Fibroblast of skin of abdomen (primary cell): ENCODE data around the gene NELFCD.
"Not testable (repeated sequence)": the region's sequence is repeated elsewhere in the genome, so short reads cannot be mapped to it uniquely, and the experiment has no call there.

ENCODE experiments used
- DNase-seq: peaks from one replicate; pipeline ENCODE4 v3.0.0-alpha.2; 2013

Gene NELFCD

DNA sequence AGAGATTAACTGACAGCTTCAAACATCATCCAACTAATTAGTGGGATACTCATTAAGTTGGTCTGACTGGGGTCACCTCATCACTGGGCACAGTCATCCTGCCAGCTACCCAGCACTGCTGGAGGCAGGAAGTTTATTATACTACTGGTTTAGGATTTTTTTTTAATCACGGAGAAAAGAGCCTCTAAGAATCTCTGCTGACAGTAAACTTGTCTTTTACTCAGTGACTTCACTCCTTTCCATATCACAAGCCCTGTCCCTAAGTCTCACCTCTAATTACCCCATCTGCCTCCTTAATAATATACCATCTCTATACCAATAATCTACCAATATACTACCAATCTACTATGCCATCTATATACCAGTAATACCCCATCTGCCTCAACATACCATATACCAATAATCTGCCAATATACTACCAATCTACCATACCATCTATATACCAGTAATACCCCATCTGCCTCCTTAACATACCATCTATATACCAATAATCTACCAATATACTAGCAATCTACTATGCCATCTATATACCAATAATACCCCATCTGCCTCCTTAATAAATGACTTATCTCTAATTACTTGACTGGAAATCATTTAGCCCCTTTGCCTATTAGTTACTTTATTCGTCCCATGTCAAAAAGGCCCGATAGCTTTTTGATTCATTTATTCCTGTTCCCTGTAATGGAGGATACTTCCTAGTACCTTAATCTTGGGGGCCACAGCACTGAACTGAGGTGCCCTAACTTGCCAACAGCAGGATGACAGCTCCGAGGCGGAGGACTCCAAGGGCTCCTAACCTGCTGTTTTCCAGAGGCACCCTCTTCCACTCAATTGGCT lies 46.1 kb downstream of the NELFCD start:
- no peak for DNase-seq

DNA sequence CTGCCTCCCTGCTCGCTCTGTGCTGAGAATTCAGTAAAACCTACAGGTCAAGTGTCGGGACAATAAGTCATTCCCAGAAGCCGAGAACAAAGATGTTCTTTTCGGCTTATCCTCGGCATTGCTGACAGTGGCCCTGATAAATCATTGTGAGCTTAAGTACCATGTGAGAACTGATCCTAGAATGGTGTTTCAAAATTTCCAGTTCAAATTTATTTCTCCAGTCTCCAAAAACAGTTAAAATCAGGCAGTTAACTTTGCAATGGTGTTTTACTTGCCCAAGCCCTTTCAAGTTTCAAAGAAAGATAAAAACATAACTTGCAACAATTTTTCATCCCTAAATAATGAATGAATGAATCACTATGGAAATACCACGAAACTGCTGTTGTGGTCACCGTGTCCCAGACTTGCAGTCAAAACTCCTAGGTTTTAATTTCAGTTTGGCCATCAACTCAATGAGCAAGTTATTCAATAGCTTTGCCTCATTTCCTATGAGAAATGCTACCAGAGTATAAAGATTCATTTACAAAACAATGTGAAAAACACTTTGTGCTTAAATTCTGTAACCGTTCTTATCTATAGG lies 46.8 kb downstream of the NELFCD start:
- DNase-seq = peak; percentile 69

DNA sequence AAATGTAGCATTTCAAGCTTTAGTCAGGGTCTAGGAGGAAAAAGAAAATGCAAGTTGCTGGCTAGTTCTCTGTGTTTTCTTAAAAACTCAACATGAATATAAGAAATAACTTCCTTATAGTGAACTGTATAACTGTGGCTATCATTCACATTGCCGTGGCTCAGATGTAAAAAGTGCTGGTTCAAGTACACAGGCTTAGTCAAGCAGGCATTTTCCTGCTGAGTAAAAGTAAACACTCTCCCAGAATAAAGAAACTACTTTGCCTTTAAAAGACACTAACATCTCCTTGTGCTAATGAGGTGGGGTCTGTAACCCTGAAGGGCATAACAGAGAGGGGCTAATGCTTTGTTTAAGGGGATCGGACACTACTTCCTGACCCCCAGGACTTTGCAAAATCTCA lies 47.8 kb downstream of the NELFCD start:
- no peak for DNase-seq

DNA sequence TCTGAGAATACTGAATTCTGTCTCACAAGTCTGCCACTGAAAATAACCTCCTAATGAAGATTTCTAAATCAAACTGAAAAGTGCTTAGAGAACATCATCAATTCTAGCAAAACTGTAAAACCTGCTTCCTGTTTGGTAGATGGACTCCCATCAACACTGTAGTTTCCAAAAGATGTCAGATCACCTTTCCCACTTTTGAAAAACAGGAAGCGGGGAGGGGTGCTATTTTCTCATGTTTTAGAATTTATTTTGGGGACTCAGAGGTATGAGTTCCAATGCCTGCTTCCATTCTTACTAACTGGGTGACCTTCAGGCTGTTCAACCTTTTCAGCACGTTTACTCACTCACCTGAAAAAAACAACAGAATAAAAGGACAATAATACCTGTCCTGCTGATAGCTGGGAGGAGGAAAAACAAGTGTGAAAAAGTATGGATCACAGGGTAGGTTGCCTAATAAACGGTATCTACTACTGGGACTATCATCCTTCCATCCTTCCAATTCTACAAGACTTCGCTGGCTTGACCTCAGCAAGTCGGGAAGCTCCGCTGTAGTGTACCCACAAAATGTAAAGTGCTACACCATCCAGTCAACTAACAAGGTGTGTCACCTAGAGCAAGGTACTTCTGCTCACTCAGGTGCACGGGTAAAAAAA lies 50.0 kb downstream of the NELFCD start:
- DNase-seq = no peak

DNA sequence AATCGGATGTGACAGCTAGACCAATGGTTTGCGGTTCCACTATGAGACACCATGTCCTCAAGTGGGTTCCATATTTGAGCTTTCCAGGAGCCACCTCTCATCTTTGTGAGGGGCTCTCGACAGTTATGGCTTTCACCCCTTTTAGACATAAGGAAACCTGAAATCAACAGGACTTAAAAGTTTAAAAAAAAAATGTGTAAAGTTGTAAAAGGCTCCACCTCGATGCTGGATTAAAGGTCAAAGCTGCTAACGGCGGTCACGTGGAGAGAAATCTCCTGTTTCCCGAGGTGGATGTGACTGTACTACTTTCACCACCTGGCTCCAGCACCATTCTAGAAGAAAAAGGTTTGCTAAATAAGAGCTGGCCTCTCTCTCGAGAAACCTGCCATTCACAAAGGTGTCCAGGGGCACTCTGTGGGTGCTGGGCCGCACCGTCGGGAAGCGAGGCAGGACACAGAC lies 50.5 kb downstream of the NELFCD start:
- no peak for DNase-seq

DNA sequence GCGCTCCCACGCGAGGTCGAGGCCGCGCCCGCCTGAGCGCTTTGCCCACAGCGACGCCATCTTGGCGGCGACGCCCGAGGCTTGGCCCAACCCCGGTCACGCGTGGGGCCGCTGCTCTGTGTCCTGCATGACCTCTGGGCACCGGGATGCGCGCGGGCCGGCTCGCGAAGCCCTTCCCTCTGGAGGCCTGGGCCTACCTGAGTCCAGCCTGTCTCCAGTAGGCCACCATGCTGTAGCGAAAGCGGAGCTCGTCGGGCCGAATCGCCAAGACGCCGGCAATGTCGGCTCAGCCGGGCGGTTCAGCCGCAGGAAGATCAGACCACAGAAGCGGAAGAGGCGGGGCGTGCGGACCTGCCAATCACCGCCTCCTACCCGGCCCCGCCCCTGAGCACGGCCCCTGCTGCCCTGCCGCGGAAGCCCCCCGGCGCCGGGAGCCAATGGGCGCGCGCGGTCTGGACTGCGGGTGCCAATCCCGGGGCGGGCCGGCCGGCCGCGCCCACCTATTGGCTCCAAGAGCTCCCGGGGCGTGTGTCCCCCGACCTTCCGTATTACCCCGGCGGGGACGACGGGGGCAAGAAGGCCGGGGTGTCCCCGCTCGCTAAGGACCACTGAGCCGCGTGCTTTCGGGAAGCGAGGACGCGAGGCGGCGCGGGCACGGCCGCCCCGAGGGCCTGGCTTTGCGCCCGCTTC lies 51.1 kb downstream of the NELFCD start, which contains the start of gene ATP5F1E:
TSS of gene ATP5F1E (minus strand) at position 313 of the 690 bp plus-strand sequence. CDS start at position 229, 84 bp downstream.
- DNase-seq = peak; percentile 96

DNA sequence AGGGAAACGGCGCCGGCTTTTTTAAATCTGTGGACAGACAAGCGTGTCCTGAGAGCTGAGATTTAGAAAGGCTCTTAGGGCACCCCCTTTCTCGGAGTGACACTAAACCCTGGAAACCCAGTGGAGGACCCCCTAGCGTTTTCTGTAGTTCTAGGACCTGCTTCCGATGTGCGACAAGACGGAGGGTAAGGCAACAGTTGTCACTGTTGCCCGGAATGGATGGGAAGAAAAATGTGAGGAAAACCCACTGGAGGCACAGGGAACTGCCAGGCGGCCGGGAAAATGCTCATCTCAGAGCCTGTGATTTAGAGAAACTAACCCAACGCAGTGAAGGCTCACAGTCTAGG lies 51.6 kb downstream of the NELFCD start:
- peak; percentile 23 for DNase-seq

DNA sequence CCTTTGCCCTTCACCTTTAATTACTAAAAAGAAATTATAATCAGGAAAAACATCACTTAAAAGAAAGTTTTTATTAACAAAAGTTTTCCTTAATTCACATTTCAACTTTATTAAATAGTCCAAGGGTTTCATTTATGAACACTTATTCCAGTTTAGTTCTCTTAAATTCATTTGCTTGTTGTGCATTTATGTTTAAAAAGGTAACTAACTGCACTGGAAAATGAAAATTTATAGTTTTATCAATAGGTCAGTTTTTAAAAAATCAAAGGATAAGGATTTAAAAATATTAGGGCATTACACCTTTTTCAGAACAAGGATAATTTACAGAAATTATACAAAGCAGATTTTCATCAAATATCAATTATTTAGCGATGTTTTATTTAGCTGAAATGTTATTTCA lies 52.0 kb downstream of the NELFCD start:
- DNase-seq = no peak

DNA sequence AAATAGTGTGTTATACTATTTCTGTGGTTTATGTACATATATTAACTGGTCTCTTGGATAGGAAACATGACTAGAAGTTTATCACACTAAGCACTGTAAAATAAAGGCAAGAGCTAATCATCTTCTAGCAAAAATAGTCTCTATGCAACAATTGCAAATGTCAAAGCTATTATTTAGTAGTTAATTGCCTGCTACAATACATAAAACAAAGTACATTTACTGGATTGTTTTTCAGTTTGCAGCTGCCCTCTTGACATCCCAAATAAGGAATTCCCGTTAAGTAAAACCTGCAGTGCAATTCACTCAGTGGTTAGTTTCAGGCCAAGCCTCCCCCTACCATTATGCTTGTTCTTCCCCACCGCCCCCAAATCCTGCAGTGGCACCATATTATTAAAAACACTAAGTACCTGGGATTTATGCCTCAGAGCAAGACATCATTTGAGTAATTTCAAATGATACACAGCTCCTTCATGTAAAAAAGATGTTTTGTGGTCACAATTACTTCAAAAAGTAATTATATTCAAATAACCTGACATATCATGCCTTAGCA lies 52.6 kb downstream of the NELFCD start:
- DNase-seq = no peak

DNA sequence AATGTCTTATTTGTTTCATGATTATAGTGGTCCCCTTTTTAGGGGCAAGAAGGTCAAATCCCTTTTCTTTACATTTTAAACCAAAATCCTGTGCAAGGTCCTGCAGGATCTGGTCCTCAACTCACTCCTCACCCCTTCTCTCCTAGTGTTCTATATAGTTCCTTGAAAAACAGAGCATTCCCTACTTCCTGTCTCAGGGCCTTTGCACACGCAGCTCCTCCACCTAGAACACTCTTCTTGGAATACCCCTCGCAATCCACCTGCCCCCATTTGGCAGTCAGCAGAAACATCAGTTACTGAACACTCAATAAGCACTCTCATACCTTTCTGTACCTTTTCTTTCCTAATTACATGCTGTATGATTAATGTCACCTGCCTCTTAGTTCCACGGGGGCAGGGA lies 54.3 kb downstream of the NELFCD start:
- no peak for DNase-seq

DNA sequence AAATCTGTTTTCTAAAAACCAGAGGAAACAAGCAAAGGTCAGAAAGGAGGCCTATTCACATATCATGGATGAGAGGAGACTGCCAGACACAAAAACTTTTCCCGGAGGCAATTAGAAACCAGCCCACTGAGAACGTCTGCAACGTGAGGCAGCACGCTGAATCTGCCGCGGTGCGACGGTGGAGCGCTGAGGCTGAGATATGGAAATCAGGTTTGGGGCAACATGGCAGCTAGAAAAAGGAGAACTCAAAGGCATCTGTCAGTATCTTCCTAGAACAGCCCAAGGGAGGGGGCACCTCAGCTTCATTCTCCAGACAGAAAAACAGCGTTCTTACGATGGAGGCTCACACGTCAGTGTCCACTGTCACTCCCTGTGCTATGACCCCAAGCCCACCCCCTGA lies 56.3 kb downstream of the NELFCD start:
- no peak for DNase-seq

DNA sequence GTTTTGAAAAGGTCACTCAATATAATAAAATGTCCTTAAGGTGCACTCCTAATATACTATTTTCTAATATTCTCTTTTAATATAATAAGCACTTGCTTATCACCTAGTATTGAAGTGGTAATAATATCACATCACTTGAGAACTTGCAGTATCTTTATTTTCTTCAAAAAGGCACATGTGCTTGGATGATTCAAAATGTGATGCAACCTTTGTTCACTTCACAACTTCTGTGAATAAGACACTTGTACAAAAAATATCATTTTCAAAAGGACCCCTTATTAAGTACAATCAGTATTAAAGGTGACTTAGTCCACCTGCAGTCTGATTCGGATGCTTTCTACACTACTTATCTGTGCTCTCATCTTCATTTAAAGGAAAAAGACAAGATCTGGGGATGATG lies 58.2 kb downstream of the NELFCD start:
- no peak for DNase-seq

DNA sequence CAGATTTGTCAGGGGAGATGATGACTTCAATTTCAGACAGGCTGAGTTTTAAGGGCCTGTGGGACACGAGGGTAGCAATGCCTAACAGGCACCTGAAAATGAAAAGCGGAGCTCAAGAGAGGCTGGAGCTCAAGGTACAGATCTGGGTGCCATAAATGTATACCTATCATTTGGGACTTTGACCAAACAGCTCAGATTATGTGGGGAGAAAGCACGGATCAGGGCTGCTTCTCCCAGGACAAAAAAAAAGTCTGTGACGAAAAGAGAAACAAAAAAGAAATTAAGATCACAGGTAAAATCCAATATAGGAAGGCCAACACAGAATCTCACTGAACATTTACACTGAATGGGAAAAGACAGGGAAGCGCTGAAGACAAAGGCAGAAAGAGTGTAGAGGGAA lies 59.6 kb downstream of the NELFCD start:
- DNase-seq = no peak

DNA sequence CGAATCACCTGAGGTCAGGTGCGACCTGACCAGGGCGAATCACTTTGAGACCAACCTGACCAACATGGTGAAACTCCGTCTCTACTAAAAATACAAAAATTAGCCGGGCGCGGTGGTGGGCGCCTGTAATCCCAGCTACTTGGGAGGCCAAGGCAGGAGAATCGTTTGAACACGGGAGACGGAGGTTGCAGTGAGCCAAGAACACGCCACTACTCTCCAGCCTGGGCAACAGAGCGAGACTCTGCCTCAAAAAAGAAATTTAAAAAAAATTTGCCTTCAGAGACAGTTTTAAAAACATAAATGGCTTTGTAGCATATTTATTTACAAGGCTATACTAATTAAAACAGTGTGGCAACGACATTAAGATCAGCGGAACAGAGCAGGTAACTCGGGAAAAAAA lies 60.4 kb downstream of the NELFCD start:
- DNase-seq = not testable (repeated sequence)

DNA sequence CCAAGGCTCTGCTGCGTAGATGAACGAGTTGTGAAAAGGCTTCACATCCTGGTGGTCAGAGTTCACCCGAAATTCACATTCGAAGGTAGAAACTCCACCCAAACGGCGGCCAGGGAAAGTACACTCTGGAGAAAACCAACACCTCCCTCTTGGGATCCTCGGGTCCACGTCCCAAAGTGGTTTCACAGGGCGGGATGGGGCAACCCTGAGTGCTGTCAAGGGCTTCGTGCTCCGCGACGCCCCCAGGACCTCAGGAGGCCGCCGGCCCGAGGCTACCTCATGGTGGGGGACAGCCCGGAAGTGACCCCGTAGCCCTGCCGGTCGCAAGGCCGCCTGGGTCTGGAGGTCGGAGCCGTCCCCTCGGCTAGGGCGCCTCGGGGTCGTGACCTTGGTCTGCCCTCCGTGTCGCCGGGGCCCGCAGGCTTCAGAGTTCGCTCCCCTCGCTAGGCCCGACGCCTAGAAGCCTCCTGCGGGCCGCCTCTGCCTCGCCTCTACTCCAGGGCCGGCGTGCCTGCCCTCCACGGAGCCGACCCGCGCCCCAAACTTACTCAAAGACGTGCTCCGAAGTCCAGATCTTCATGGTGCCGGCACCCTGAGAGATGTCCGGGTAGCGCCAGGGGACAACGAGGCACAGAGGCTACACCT lies 61.2 kb downstream of the NELFCD start, which contains the start of gene PRELID3B:
TSS of gene PRELID3B (minus strand) at position 636 of the 645 bp plus-strand sequence. CDS start at position 580, 56 bp downstream.
- peak; percentile 12 for DNase-seq

DNA sequence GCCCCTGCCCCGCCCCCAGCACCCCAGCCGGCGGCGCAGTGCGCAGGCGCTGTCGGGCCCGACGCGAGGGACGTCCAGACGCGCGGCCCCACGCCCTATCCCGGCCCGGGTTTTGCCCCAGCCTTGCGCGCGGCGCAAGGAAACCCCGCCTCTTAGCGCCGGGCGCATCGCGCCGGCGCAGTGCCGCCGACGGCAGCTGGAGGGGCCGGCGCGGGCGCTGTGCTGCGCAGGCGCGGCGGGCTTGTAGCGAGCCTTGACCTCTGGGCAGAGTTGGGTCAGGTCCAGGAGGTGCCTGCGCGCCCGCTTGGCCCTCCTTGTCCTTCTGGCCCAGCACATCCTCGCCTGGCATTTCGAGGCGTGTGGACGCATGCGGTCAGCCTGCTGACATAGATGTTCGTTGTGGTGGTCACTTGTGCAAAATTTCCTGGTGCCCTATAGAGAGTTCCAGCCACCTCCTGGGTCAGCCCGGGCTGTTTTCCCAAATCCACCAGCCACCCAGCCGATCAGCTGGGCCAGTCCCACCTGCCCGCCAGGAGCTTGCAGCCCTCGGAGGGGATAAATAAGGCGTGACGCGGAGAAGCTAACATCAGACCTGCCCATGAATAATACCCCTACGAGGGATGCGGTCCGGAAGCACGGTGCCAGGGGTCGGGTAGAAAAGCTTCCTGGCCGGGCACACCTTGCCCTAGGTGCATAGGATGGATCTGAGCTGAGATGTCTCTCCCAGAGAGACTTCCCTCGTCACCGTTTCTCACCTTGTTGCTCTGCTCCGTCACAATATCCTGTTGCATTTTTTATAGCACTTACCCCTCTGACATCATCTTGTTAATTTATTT lies 62.0 kb downstream of the NELFCD start:
- DNase-seq = peak; percentile 92

DNA sequence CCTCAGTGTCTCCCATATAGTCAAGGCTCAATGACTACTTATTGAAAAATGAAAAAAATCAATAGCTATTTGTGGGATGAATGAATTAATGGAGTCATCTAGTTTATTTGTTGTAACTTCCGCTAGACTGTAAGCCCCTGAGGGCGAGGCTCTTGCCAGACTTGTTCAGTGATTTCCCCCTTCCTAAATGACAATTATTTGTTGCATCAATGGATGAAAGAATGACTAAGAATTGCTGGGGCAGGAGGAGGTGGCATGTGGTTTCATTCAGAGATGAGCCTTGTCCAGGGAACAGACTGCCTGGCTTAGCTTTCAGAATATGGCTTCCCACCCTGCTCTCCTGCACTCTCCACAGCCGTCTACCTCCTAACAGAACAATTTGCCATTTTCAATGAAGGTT lies 62.6 kb downstream of the NELFCD start:
- DNase-seq = no peak

DNA sequence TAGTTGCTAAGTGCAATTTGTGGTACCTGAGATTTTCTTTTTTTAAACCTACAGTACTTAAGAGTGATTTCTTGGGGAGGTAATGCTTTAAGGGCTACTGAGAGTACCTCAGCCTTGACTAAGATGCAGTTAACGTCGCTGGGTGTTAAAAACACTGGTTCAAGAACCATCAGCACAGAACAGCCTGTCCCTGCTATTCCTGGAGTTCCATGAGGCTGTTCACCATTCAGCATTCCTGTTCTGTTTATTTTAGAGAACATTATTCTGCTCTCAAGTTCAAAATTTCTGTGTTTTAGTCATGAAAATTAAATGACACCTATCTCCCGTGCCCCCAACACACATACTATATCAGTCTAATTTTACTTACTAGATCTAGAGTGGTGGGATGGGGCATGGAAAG lies 63.2 kb downstream of the NELFCD start:
- no peak for DNase-seq
